Activated T-cell treated with anti-CD3 and anti-CD28 coated beads, Interleukin-2, amount 50 U/mL, for 72 hours (primary cell): ENCODE results near the gene POLR1D. TPM values are rescaled to one million over a fixed set of nuclear protein-coding genes. Genes with fewer than 3 reads are reported as not detected.

Experiments
- ATAC-seq, 2 donors: fragments of 150-1000 bp; cut with Tn5 transposase; replicated peaks in 1 of 2; 2 replicates each; pipeline ENCODE4 v1.10.0; 2021; ENCODE audit warnings: moderate library complexity in 2 of 2, mild to moderate bottlenecking in 1 of 2
- DNase-seq, 2 donors: peaks; one replicate each; pipeline ENCODE4 v3.0.0; 2021 to 2022; ENCODE audit warnings: mixed read lengths in 1 of 2
- H3K27ac Mint-ChIP-seq: one replicate; pipeline ENCODE4 v1.8.0; 2022; ENCODE audit warnings: mild to moderate bottlenecking, moderate library complexity, mixed read lengths
- H3K27me3 Mint-ChIP-seq: one replicate; pipeline ENCODE4 v1.8.0; 2022; ENCODE audit warnings: low read depth, mixed read lengths
- H3K36me3 Mint-ChIP-seq, 2 donors: one replicate each; pipeline ENCODE4 v1.8.0; 2022; ENCODE audit warnings: mixed read lengths in 2 of 2, mild to moderate bottlenecking in 1 of 2; ENCODE audit not compliant: insufficient read depth in 2 of 2
- H3K4me1 Mint-ChIP-seq: one replicate; pipeline ENCODE4 v1.8.0; 2022; ENCODE audit warnings: low read depth, mixed read lengths
- H3K4me3 Mint-ChIP-seq, 2 donors: one replicate each; pipeline ENCODE4 v1.8.0; 2022; ENCODE audit warnings: mild to moderate bottlenecking in 2 of 2, mixed read lengths in 2 of 2, moderate library complexity in 2 of 2
- H3K9me3 Mint-ChIP-seq, 2 donors: one replicate each; pipeline ENCODE4 v1.8.0; 2022; ENCODE audit warnings: mixed read lengths in 2 of 2
- total RNA-seq, 2 donors: library from RNA; stranded (reverse); gene quantifications; one replicate each; pipeline ENCODE4 v1.2.3, GENCODE V29; 2022

The POLR1D gene
- total RNA-seq, 2 donors from 2014 or later: 156 to 169 TPM

GRCh38 chr13:27658546-27658945, 36.9 kb downstream of the POLR1D start:
- H3K9me3 Mint-ChIP-seq: no peaks in the 10 kb centered on the region
- peaks cover 4% of the 10 kb centered on the region for H3K4me1 Mint-ChIP-seq
- H3K27me3 Mint-ChIP-seq: no peaks in the 10 kb centered on the region
- peaks cover 1 to 8% of the 10 kb centered on the region in 2 donors for H3K36me3 Mint-ChIP-seq
- H3K27ac Mint-ChIP-seq: no peak overlapping the region
- H3K4me3 Mint-ChIP-seq: no peak overlapping the region
- ATAC-seq (no peak), DNase-seq (no peak)

- peaks cover 4% of the 10 kb centered on the region for H3K4me1 Mint-ChIP-seq
- no peak overlapping the region for H3K27ac Mint-ChIP-seq
- no peaks in the 10 kb centered on the region for H3K27me3 Mint-ChIP-seq
- no peak overlapping the region for H3K4me3 Mint-ChIP-seq
- H3K36me3 Mint-ChIP-seq: peaks cover 1 to 6% of the 10 kb centered on the region in 2 donors
- no peak for ATAC-seq
- H3K9me3 Mint-ChIP-seq: no peaks in the 10 kb centered on the region
- DNase-seq: no peak
Observed at GRCh38 chr13:27659145-27659865, 37.6 kb downstream of the POLR1D start.

DNA sequence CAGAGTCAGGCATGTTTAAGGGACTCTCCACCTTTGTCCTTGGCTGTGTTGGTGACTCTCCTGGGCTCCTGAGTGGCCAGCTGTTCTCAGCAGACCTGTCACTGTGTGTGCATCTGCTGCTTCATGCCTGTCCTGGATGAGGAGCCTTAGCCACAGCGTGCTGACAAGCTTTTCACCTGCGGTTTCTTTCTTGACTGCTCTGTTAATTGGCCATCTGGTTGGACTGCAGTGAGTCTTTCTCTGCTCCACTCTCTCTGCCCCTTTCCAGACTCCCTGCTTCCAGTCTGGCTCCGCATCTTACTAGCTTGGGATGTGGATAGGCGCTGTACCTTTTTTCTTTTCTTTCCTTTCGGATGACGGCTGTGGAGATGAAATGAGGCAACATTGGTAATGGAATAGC, 38.8 kb downstream of the POLR1D start:
- Mint-ChIP-seq H3K4me3 (no peak overlapping the region), H3K36me3 (peaks cover 1 to 9% of the 10 kb centered on the region in 2 donors), H3K27ac (no peak overlapping the region), H3K4me1 (peaks cover 4% of the 10 kb centered on the region), H3K9me3 (no peaks in the 10 kb centered on the region), H3K27me3 (no peaks in the 10 kb centered on the region)
- DNase-seq (no peak), ATAC-seq (no peak)

- H3K27ac Mint-ChIP-seq: no peak overlapping the region
Observed at GRCh38 chr13:27661017-27661416, 39.3 kb downstream of the POLR1D start.

GRCh38 chr13:27662738-27663470, 41.2 kb downstream of the POLR1D start:
- no peak overlapping the region for H3K27ac Mint-ChIP-seq
- H3K4me3 Mint-ChIP-seq: no peak overlapping the region
- H3K4me1 Mint-ChIP-seq: peaks cover 4% of the 10 kb centered on the region
- ATAC-seq: no peak
- peaks cover 1 to 5% of the 10 kb centered on the region in 2 donors for H3K36me3 Mint-ChIP-seq
- H3K9me3 Mint-ChIP-seq: no peaks in the 10 kb centered on the region
- no peaks in the 10 kb centered on the region for H3K27me3 Mint-ChIP-seq
- DNase-seq: no peak

More at GRCh38 chr13:27661017-27661416, 39.3 kb downstream of the POLR1D start:
- Mint-ChIP-seq H3K27me3 (no peaks in the 10 kb centered on the region), H3K9me3 (no peaks in the 10 kb centered on the region), H3K36me3 (peaks cover 1 to 9% of the 10 kb centered on the region in 2 donors), H3K4me3 (no peak overlapping the region), H3K4me1 (peaks cover 4% of the 10 kb centered on the region)
- no peak for ATAC-seq
- no peak for DNase-seq

GRCh38 chr13:27663947-27664346, 42.3 kb downstream of the POLR1D start:
- peaks cover 4% of the 10 kb centered on the region for H3K4me1 Mint-ChIP-seq
- H3K27ac Mint-ChIP-seq: peak overlapping the region; percentile 21
- no peak overlapping the region for H3K4me3 Mint-ChIP-seq
- H3K36me3 Mint-ChIP-seq: peaks cover 1 to 5% of the 10 kb centered on the region in 2 donors
- DNase-seq (no peak), ATAC-seq (no peak)
- no peaks in the 10 kb centered on the region for H3K27me3 Mint-ChIP-seq
- H3K9me3 Mint-ChIP-seq: no peaks in the 10 kb centered on the region

- DNase-seq: no peak
- Mint-ChIP-seq H3K4me1 (peaks cover 4% of the 10 kb centered on the region), H3K36me3 (peaks cover 0 to 5% of the 10 kb centered on the region in 2 donors), H3K27ac (no peak overlapping the region), H3K9me3 (no peaks in the 10 kb centered on the region), H3K27me3 (no peaks in the 10 kb centered on the region), H3K4me3 (no peak overlapping the region)
- ATAC-seq: no peak
Observed at GRCh38 chr13:27665333-27665732, 43.6 kb downstream of the POLR1D start.

- Mint-ChIP-seq H3K27ac (no peak overlapping the region), H3K9me3 (no peaks in the 10 kb centered on the region), H3K4me3 (no peak overlapping the region), H3K4me1 (peaks cover 2% of the 10 kb centered on the region), H3K27me3 (no peaks in the 10 kb centered on the region), H3K36me3 (peaks cover 0 to 5% of the 10 kb centered on the region in 2 donors)
- DNase-seq (no peak), ATAC-seq (no peak)
Observed at GRCh38 chr13:27665761-27666160, 44.1 kb downstream of the POLR1D start.

DNA sequence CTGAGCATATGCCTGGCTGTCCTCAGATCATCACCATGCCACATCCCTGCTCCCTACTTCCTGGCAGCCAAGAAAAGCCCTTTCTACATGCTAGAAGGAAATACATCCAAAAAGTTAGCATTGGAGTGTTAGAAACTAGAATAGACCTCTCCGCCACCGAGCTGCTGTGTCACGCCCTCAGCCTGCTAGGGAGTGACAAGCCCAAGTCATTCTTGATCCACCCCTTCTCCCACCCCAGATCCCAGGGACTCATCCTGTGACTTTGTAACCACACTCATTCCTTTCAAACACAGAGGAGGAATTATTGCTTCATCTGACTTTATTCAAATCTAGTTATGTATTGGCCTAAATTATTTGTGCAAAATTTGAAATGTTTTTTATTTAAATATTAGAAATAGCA, 45.3 kb downstream of the POLR1D start:
- Mint-ChIP-seq H3K9me3 (no peaks in the 10 kb centered on the region), H3K36me3 (peaks cover 0 to 6% of the 10 kb centered on the region in 2 donors), H3K27me3 (no peaks in the 10 kb centered on the region), H3K27ac (no peak overlapping the region), H3K4me1 (no peaks in the 10 kb centered on the region), H3K4me3 (no peak overlapping the region)
- DNase-seq: no peak
- ATAC-seq: no peak

DNA sequence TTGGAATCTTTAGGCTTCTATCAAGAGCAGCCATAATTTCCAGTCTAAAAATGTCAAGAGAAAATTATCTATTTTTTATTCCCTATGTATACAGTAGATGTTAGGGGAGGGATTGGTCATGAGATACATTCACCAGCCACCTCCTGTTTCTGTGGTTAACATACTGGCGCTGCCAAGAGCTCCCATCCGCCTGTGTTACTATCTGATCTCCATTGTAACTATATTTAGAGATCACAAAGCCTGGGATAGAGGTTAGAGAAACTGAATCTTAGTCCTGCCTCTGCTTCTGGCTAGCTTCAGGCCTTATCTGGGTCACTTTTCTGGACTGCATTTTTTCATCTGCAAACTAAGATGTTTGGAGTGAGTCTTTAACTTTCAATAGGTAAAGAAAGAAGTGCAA, 46.3 kb downstream of the POLR1D start:
- H3K9me3 Mint-ChIP-seq: peaks cover 0 to 2% of the 10 kb centered on the region in 2 donors
- no peaks in the 10 kb centered on the region for H3K27me3 Mint-ChIP-seq
- no peak for ATAC-seq
- no peaks in the 10 kb centered on the region for H3K4me1 Mint-ChIP-seq
- no peak for DNase-seq
- H3K27ac Mint-ChIP-seq: no peak overlapping the region
- no peak overlapping the region for H3K4me3 Mint-ChIP-seq
- H3K36me3 Mint-ChIP-seq: peaks cover 0 to 6% of the 10 kb centered on the region in 2 donors

DNA sequence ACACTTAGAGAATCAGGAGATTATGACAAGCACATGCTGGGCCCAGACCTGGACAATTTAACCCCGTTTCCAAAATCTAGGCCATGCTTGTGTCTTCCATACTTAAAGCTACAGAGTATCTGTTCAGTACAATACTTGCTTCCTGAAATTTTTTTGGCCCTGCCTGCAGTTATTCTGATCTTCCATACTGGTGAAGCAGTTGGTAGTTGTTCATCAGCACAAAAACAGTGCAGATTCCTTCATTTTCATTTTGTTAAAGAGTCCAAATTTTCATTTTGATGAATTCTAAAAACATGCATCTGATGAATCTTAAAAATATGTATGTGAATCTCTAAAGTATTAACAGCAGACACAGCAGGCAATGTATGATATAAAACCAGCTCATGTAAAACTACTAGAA, 49.2 kb downstream of the POLR1D start:
- ATAC-seq (no peak), DNase-seq (no peak)
- H3K27me3 Mint-ChIP-seq: no peaks in the 10 kb centered on the region
- H3K9me3 Mint-ChIP-seq: peaks cover 0 to 2% of the 10 kb centered on the region in 2 donors
- H3K36me3 Mint-ChIP-seq: peaks cover 0 to 2% of the 10 kb centered on the region in 2 donors
- H3K4me3 Mint-ChIP-seq: no peak overlapping the region
- no peaks in the 10 kb centered on the region for H3K4me1 Mint-ChIP-seq
- no peak overlapping the region for H3K27ac Mint-ChIP-seq

DNA sequence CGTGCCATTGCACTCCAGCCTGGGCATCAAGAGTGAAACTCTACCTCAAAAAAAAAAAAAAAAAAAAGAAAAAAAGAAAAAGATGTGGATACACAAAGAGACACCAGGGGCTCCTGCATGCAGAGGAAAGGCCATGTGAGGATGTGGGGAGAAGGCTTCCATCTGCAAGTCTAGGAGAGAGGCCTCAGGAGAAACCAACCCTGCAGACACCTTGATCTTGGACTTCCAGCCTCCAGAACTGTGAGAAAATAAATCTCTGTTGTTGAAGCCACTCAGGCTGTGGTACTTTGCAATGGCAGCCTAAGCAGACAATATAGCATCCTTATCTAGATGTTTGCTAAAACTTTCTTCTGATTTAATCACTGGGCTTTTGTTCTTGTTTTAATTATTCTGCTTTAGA, 50.3 kb downstream of the POLR1D start:
- Mint-ChIP-seq H3K4me1 (no peaks in the 10 kb centered on the region), H3K27me3 (no peaks in the 10 kb centered on the region), H3K4me3 (no peak overlapping the region), H3K36me3 (peaks cover 0 to 2% of the 10 kb centered on the region in 2 donors), H3K9me3 (peaks cover 0 to 2% of the 10 kb centered on the region in 2 donors), H3K27ac (no peak overlapping the region)
- DNase-seq (no peak), ATAC-seq (no peak)
